CD4-positive, alpha-beta T cell treated with Interleukin-1 beta for 1 hour (primary cell): ENCODE results near the gene TM4SF20.

Source experiments
- DNase-seq, 2 donors: peaks; one replicate each; pipeline ENCODE4 v3.0.0-alpha.2; 2020 to 2022

TM4SF20 gene

DNA sequence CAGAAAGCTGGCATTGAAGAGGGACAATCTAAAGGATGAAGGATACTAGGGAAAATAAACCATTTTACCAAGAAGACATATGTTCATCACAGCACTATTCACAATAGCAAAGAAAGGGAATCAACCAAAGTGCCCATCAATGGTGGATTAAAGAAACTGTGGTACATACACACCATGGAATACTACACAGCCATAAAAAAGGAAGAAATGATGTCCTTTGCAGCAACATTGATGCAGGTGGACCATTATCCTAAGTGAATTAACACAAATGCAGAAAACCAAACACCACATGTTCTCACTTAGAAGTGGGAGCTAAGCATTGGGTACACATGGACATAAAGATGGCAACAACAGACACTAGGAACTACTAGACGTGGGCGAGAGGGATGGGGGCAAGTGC is 61.3 kb downstream of the TM4SF20 start:
- DNase-seq, result no peak

DNA sequence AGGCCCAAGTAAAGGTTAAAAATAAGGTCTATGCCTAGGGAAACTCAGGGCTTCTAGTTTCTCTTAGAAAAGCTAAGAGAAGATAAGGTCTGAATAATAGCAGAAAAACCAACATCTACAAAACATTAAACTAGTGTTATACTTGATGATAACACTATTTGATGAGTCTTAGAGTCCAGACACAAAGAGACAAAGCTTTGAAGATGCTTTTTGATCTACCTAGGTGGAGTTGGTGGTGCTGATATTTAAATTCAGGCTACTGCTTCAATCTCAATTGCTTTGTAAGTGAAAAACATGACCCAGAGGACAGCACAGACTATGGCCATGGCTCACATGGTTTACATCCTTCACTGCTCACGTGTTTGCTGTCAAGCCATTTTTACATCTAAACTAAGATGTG is 65.8 kb downstream of the TM4SF20 start:
- no peak for DNase-seq

GRCh38 chr2:227312579-227312978 is 66.5 kb downstream of the TM4SF20 start:
- DNase-seq, result no peak
